HG03354 (cell line): ENCODE data around the gene BRDT.
"Not testable (repeated sequence)": the region's sequence is repeated elsewhere in the genome, so short reads cannot be mapped to it uniquely, and the experiment has no call there.

ENCODE experiments used
- ATAC-seq: cut with Tn5 transposase; IDR thresholded peaks from one replicate; pipeline ENCODE4 v1.9.1; 2021; ENCODE audit warnings: mild to moderate bottlenecking; ENCODE audit not compliant: unreplicated experiment, poor library complexity, severe bottlenecking

The BRDT gene

DNA sequence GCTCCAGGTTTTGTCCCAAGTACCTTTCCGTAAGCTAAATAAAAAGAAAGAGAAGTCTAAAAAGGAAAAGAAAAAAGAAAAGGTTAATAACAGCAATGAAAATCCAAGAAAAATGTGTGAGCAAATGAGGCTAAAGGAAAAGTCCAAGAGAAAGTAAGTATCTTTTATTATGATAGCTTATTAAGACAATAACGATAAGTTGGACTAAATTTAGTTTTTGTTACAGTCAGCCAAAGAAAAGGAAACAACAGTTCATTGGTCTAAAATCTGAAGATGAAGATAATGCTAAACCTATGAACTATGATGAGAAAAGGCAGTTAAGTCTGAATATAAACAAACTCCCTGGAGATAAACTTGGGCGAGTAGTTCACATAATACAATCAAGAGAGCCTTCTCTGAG lies 31.5 kb downstream of the BRDT start:
- no peak for ATAC-seq

DNA sequence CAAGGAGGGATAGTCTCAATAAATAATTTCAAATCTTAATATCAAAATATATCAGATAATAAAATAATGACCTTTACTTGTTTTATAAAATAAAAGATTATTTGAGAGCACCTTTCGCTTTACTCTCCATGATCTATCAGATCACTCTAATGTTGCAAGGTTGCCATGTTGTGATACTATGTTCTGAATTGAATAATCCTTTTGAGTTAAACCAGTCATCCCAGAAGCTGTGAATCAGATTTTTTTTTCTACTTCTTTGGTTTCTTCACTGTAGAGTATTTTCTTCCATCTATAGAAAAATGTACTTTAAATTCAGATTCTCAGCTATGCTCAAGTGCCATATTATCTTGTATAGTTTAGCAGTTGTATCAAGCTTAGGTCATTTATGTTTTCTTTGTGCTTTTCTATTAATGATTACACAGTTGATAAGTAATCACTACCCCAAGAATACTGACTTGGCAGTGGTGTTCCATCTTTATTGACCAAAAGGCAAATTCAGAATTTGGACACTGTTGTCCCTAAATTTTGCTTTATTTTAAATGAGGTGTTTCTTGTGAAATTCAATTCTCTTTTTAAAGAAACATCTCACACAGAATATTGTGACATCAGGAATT lies 32.9 kb downstream of the BRDT start:
- ATAC-seq, result no peak

- ATAC-seq, result no peak
These were observed 44.1 kb downstream of the BRDT start for GRCh38 chr1:91993256-91993655.

GRCh38 chr1:91997607-91998195 lies 48.5 kb downstream of the BRDT start:
- ATAC-seq, result no peak

- ATAC-seq, result no peak
These were observed 54.9 kb downstream of the BRDT start for GRCh38 chr1:92004129-92004528.

DNA sequence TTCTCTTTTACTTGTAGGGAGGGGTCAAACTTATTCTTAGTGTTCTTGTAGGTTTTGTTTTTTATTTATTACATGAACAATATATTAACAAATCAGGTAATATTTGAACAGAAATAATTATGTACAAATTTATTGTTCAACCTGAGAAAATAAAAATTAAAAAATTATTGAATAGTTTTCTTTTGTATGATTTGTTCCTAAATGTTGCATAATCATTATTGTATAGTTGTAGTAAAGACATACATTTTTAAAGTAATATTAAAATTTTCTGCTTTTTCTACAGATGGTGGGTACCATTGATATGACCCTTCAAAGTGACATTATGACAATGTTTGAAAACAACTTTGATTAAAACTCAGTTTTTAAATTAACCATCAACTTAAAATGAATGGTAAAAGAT lies 64.7 kb downstream of the BRDT start:
- ATAC-seq, result no peak

- no peak for ATAC-seq
These were observed 67.6 kb downstream of the BRDT start for GRCh38 chr1:92016720-92017316.

GRCh38 chr1:92017656-92018055 lies 68.5 kb downstream of the BRDT start:
- no peak for ATAC-seq

DNA sequence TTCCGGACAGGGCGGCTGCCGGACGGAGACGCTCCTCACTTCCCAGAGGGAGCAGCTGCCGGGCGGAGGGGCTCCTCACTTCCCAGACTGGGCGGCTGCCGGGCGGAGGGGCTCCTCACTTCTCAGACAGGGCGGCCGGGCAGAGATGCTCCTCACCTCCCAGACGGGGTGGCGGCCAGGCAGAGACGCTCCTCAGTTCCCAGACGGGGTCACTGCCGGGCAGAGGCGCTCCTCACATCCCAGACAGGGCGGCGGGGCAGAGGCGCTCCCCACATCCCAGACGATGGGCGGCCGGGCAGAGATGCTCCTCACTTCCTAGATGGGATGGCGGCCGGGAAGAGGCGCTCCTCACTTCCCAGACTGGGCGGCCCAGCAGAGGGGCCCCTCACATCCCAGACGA lies 76.8 kb downstream of the BRDT start:
- not testable (repeated sequence) for ATAC-seq

- no peak for ATAC-seq
These were observed 77.6 kb downstream of the BRDT start for GRCh38 chr1:92026806-92027205.

GRCh38 chr1:92029241-92029922 lies 80.2 kb downstream of the BRDT start:
- ATAC-seq, result no peak

DNA sequence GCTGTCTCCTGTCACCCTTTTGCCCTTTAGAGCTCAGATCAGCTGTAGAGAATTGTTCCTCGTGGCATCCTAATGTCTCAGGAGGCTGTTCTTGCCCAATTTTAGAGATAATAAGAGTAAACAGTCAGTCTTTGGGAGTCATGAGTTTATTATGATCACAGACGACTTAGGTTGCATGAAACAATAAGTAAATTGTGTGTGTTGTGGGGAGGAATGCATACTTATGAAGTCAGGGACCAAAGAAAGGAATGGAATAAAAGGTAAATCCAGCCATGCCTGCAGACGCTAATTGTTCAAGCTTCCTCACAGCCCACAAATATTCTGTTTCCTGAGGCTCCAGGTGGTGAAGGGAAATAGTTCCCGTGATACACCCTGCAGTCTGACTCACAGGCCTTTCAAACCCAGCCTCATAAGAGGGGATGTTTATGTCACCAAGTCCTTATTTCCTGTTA lies 81.5 kb downstream of the BRDT start:
- ATAC-seq, result no peak

DNA sequence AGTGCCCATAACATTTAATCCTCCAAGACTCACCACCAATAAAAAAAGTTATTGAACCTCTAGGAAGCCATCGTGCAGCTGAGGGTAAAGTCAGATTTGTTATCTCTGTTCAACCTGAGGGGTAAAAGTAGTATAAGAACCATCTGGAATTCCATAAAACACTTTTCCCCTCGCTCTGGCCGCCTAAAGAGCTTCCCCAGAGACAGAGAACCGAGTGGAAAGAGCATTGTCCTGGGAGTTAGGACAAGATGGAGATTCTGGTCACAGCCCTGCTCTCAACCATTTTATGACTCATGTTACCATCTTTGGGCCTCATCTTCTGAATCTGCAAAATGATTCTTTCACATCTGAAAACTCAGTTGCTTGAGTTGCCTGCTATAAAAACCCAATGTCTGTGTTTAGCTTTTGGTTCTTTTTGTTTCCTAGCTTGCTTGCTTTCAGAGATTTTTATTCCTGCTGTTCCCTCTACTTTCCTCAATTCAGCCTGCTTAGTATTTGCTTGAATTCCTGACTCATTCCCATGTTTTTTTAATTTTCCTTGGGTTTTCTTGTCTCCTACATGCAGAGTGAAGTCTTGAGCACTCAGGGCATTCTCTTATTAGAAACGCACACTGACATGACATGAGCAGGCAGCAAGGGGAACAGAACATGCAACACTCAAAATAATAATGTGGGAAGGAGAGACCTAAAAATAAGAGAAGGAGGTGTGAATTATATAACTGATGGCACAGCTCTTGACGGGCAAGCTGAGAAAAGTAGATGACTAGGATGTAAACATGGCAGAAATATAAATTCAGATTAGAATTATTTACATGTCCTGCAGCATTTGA lies 82.3 kb downstream of the BRDT start:
- ATAC-seq, result no peak

DNA sequence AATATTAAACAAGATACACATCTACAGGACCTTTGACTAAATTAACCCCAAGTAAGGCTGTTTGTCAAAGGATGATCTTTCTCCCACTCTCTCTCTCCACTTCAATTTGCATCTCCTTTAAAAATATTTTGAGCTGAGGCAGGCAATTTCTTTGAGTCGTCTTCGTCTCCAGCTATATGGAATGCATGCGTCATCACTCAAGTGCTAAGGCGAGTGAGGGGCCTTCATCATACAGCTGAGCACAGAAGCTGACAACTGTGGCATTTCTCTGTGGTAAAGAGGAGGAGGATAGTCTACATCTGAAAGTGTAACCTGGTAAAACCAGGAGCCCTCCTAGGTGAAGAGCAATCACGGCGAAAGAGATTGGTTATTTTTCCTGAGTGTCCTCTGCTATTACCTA lies 88.2 kb downstream of the BRDT start:
- no peak for ATAC-seq

- no peak for ATAC-seq
These were observed 89.6 kb downstream of the BRDT start for GRCh38 chr1:92038695-92039346.

DNA sequence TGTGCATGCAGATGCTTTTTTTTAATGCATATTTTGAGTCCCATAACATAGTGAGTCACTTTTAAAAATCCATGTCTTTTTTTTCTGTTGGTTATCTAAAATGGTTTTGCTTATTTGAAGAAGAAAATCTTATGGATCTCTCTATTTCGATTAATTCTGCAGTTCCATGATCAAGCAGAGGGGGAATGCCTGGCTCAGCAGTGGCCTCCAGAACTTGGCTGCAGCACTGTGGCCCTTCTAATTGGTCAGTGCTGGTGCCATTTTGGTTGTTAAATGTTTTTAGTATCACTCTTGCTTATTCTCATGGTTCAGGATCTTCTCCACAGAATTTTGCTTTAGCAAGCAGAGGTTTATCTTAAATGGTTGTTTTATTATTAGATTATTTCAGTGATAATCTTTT lies 91.8 kb downstream of the BRDT start:
- ATAC-seq, result no peak

DNA sequence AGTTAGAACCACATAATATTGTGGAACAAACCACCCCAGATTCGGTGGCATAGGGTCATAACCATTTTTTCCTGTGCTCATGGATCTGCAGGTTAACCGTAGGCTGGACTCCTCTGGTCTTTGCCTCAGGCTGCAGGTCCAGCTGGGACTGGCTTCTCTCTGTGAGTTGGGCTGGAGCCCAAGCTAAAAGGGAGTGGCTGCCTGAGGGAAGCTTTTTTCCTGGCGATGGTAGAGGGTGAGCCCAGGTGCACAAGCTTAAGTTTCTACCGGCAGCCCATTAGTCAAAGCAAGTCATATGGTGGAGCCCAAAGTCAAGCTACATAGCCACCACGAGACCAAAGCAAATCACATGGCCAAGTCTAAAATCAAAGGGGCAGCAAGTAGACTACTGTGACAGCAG lies 94.4 kb downstream of the BRDT start:
- ATAC-seq, result no peak

GRCh38 chr1:92045766-92046495 lies 96.7 kb downstream of the BRDT start:
- no peak for ATAC-seq

GRCh38 chr1:92051948-92052347 lies 102.7 kb downstream of the BRDT start:
- ATAC-seq, result no peak
